Neural cell (in vitro differentiated cells): ENCODE measurements around the gene GNAL.

ENCODE experiments used
- CTCF ChIP-seq: fragments of 450-650 bp; IDR thresholded peaks from 2 replicates; pipeline ENCODE4 v1.5.1; 2014; ENCODE audit warnings: antibody characterized with exemption, mild to moderate bottlenecking, moderate library complexity; ENCODE audit not compliant: poor library complexity, severe bottlenecking
- EP300 ChIP-seq: fragments of 450-650 bp; conservative IDR thresholded peaks from 2 replicates; pipeline ENCODE4 v1.6.1; 2014; ENCODE audit warnings: antibody characterized with exemption, mild to moderate bottlenecking, moderate library complexity; ENCODE audit not compliant: poor library complexity, severe bottlenecking
- EZH2 ChIP-seq: fragments of 200-600, 300-800 bp; shearing (Covaris generic), sonication (generic); IDR thresholded peaks from 2 replicates; pipeline ENCODE4 v1.6.1; 2014; ENCODE audit warnings: antibody characterized with exemption, low read length, borderline replicate concordance, mild to moderate bottlenecking; ENCODE audit not compliant: insufficient read depth, poor library complexity, severe bottlenecking
- MXI1 ChIP-seq: fragments of 450-650 bp; conservative IDR thresholded peaks from 2 replicates; pipeline ENCODE4 v1.6.1; 2014; ENCODE audit warnings: antibody characterized with exemption, mild to moderate bottlenecking; ENCODE audit not compliant: poor library complexity, severe bottlenecking
- POLR2AphosphoS5 ChIP-seq: IDR thresholded peaks from 2 replicates; pipeline ENCODE4 v1.6.1; 2012
- REST ChIP-seq: IDR thresholded peaks from 2 replicates; pipeline ENCODE4 v1.6.1; 2012; ENCODE audit warnings: borderline replicate concordance
- SMC3 ChIP-seq: fragments of 450-650 bp; conservative IDR thresholded peaks from 2 replicates; pipeline ENCODE4 v1.6.1; 2014; ENCODE audit warnings: antibody characterized with exemption, mild to moderate bottlenecking, moderate library complexity; ENCODE audit not compliant: poor library complexity
- TAF1 ChIP-seq: IDR thresholded peaks from 2 replicates; pipeline ENCODE4 v1.6.1; 2012; ENCODE audit warnings: low read depth

- no peak for TF ChIP-seq TAF1
- no peak for TF ChIP-seq POLR2AphosphoS5
- TF ChIP-seq CTCF: no peak
- TF ChIP-seq EZH2: no peak
- TF ChIP-seq REST: no peak
- TF ChIP-seq SMC3: no peak
- TF ChIP-seq EP300: no peak
- no peak for TF ChIP-seq MXI1
Measured at GRCh38 chr18:11849279-11849678, 160.2 kb downstream of the GNAL start.
